Prostate gland (tissue), 2 donors: ENCODE data around the gene KCNG2.

ENCODE experiments used
- POLR2A ChIP-seq: fragments of 450-650 bp; IDR thresholded peaks from one replicate; pipeline ENCODE4 v1.6.1; 2016; ENCODE audit warnings: antibody characterized with exemption, mild to moderate bottlenecking
- TF ChIP-seq, protein P1 (sequence below), 4 experiments: fragments of 200-600 bp in 2 of 4; fragments of 450-650 bp in 2 of 4; sonication (generic) in 2 of 4; IDR thresholded peaks; 1 replicate in 3 of 4; 2 replicates in 1 of 4; pipeline ENCODE4 v1.5.1; 2016 to 2019; ENCODE audit warnings: antibody characterized with exemption in 4 of 4, mild to moderate bottlenecking in 2 of 4, moderate library complexity in 2 of 4

DNA sequence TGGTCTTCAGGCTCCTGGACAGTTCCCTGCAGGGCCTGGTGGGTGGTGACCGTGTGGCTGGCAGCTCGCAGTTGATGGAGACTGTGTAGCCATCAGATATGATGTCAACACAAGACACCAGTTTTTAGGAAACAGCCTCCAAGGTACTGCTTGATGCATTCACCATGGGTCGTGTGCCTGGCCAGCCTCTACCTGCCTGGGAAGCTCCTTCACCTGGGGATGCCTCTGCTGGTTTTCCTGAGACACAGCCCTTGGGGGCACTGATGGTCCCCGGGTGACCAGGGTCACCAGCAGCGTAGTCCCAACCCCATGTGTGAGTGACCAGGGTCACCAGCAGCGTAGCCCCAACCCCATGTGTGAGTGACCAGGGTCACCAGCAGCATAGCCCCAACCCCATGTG, 33.6 kb upstream of the KCNG2 start:
- TF ChIP-seq, protein P1, sequence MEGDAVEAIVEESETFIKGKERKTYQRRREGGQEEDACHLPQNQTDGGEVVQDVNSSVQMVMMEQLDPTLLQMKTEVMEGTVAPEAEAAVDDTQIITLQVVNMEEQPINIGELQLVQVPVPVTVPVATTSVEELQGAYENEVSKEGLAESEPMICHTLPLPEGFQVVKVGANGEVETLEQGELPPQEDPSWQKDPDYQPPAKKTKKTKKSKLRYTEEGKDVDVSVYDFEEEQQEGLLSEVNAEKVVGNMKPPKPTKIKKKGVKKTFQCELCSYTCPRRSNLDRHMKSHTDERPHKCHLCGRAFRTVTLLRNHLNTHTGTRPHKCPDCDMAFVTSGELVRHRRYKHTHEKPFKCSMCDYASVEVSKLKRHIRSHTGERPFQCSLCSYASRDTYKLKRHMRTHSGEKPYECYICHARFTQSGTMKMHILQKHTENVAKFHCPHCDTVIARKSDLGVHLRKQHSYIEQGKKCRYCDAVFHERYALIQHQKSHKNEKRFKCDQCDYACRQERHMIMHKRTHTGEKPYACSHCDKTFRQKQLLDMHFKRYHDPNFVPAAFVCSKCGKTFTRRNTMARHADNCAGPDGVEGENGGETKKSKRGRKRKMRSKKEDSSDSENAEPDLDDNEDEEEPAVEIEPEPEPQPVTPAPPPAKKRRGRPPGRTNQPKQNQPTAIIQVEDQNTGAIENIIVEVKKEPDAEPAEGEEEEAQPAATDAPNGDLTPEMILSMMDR (IDR thresholded peaks at IDR 0.05) = no peak
- TF ChIP-seq POLR2A = no peak
